ENCODE measurements around the gene CASP10.

- TF ChIP-seq CTCF (IDR thresholded peaks at IDR 0.05) (no peak), POLR2A (IDR thresholded peaks at IDR 0.05) (no peak)
Observed at GRCh38 chr2:201201371-201201770, 18.4 kb downstream of the CASP10 start.
